Heart left ventricle (tissue), 16 donors: Measurements from ENCODE around the gene ZNF330. TPM values are rescaled to one million over a fixed set of nuclear protein-coding genes. Genes with fewer than 3 reads are reported as not detected.

Experiments
- ATAC-seq, 4 donors: fragments of 200-7000 bp; cut with Tn5 transposase; one replicate each; pipeline ENCODE4 v1.9.1; 2020 to 2022; ENCODE audit warnings: moderate library complexity in 4 of 4, mild to moderate bottlenecking in 3 of 4, moderate number of reproducible peaks in 1 of 4
- DNase-seq, 5 donors: peaks; one replicate each; pipeline ENCODE4 v3.0.0-alpha.2; 2020
- H3K27ac ChIP-seq, 12 donors: fragments of 200-600 bp; sonication (generic) in 4 of 12; one replicate each; pipeline versions ENCODE4 v1.5.0 to v1.8.0; 2016 to 2022; ENCODE audit warnings: mild to moderate bottlenecking in 2 of 12
- H3K27me3 ChIP-seq, 9 donors: fragments of 200-600 bp; sonication (generic) in 2 of 9; one replicate each; pipeline versions ENCODE4 v1.5.1 to v1.8.0; 2016 to 2022; ENCODE audit warnings: mild to moderate bottlenecking in 3 of 9
- H3K36me3 ChIP-seq, 9 donors: fragments of 200-600 bp; sonication (generic) in 2 of 9; one replicate each; pipeline versions ENCODE4 v1.5.0 to v1.8.0; 2018 to 2022; ENCODE audit warnings: mild to moderate bottlenecking in 2 of 9
- H3K4me1 ChIP-seq, 12 donors: fragments of 200-600 bp; sonication (generic) in 4 of 12; one replicate each; pipeline versions ENCODE4 v1.5.0 to v1.8.0; 2016 to 2022; ENCODE audit warnings: mild to moderate bottlenecking in 3 of 12
- H3K4me3 ChIP-seq, 12 donors: fragments of 200-600 bp; sonication (generic) in 4 of 12; one replicate each; pipeline versions ENCODE4 v1.5.0 to v1.8.0; 2017 to 2022; ENCODE audit warnings: mild to moderate bottlenecking in 9 of 12, moderate library complexity in 4 of 12
- H3K9me3 ChIP-seq, 12 donors: fragments of 200-600 bp; sonication (generic) in 4 of 12; one replicate each; pipeline versions ENCODE4 v1.5.0 to v1.8.0; 2016 to 2022; ENCODE audit warnings: mild to moderate bottlenecking in 1 of 12
- CTCF ChIP-seq, 12 donors: fragments of 200-600 bp; sonication (generic) in 4 of 12; IDR thresholded peaks; one replicate each; pipeline versions ENCODE4 v1.5.0 to v1.8.0; 2018 to 2022; ENCODE audit warnings: antibody characterized with exemption in 12 of 12, mild to moderate bottlenecking in 5 of 12
- POLR2A ChIP-seq, 2 donors: fragments of 450-650 bp; IDR thresholded peaks; one replicate each; pipeline ENCODE4 v1.6.1; 2017; ENCODE audit warnings: antibody characterized with exemption in 2 of 2, mild to moderate bottlenecking in 2 of 2, moderate library complexity in 2 of 2
- WGBS, 4 donors: extraction: QIAGEN DNeasy Blood & Tissue Kit in 2 of 4; methylation state at CpG; one replicate each; pipeline versions ENCODE4 v1.1.5 to v1.1.7; 2013 to 2018; 5-methylcytosine and 5-hydroxymethylcytosine counted together
- intact Hi-C, 10 donors: fragments of 100-400 bp; cut with DNase I; formaldehyde crosslinking; loops; one replicate each; pipeline versions ENCODE4 v1.11.1 to v1.14.2; 2022
- long read RNA-seq, 3 donors: library from polyadenylated mRNA; unstranded; transcript quantifications; one replicate each; pipeline ENCODE4 v2.0.0, GENCODE V29; 2020 to 2021
- polyA plus RNA-seq, 2 donors: library from polyadenylated mRNA; stranded (reverse); fragments of 200-250 nt; gene quantifications; one replicate each; pipeline ENCODE4 v1.2.3, GENCODE V29; 2013
- total RNA-seq, 9 donors: library from RNA; depleted of rRNA in 2 of 9; stranded (reverse); fragments of >200 nt in 2 of 9; fragmentation: NEBNext Ultra II Directional in 3 of 9; extraction: Animal tissue kit (Norgen Biotek cat#: 25700) in 3 of 9; gene quantifications; one replicate each; pipeline versions ENCODE4 v1.1.0 to v1.2.4, GENCODE V29; 2016 to 2023
- donor health status: ischemic (EF 13 %, LVEDD 7.1; RV severe dilation, severe dysfunction).
- donor health status: healthy with polysubstance abuse.
- donor health status: DM: no; HTN: yes; CAD: no.
- donor health status: DM: no; HTN: no; CAD: no.
- donor health status: ischemic (EF 25% LVEDD 6.9; RV normal size, moderate dysfunction).
- donor health status: ischemic (EF 25% LVEDD 5.7; RV mildly dilated, moderate dysfunction).
- donor health status: healthy.
- donor health status: DM: yes; HTN: yes; CAD: no.
- donor health status: ischemic (EF 35%, LVEDD 5.7; RV mildly dilated, moderate dysfunction).
- donor health status: nonischemic (EF 11% LVEDD 7.7; RV severe dilation, severe dysfunction).
- donor health status: DM: yes; HTN: yes; CAD: no.
- donor health status: PGD.
- donor health status: ischemic (EF 29% LVEDD 5.4; RV normal size, mild dysfunction).
- donor health status: nonischemic (EF 23%, LVEDD 6.1; RV moderate dilation, normal function).

The ZNF330 gene
- total RNA-seq (100 to 1,000 TPM in 7 of 9 donors, 10 to 100 TPM in 2; 54.4 to 183 (median 141) TPM), polyA plus RNA-seq (100 to 1,000 TPM in 1 of 2 donors, 10 to 100 TPM in 1; 68.7 to 150 TPM)
- long read RNA-seq, donor 1, transcript ZNF330-207 (2 exons, 733 nt): major isoform, 7 of 15 reads
- long read RNA-seq, donor 1, partial matches to known transcripts: 5 of 15 reads
- long read RNA-seq, donor 1, other reads (novel, unspliced or antisense): 3 of 15 reads
- long read RNA-seq, donor 2, partial matches to known transcripts: 8 of 29 reads
- long read RNA-seq, donor 2, other reads (novel, unspliced or antisense): 19 of 29 reads
- long read RNA-seq, donor 3, transcript ZNF330-207 (2 exons, 733 nt): major isoform, 5 of 21 reads
- long read RNA-seq, donor 3, partial matches to known transcripts: 4 of 21 reads
- long read RNA-seq, donor 3, other reads (novel, unspliced or antisense): 12 of 21 reads

GRCh38 chr4:141220691-141221659 is at the start of gene ZNF330:
Gene ZNF330 (plus strand): TSS chr4:141220895. CDS start chr4:141222372, 1,477 bp downstream.
- Histone ChIP-seq H3K27me3 (no peaks in the 10 kb centered on the region), H3K4me3 (peak within 1 kb of the TSS; percentile 66 to 98 (median 83)), H3K9me3 (no peaks in the 10 kb centered on the region), H3K36me3 (peaks cover 0 to 39% (median 29%) of the 10 kb centered on the region in 9 donors), H3K4me1 (peaks cover 0 to 53% (median 18%) of the 10 kb centered on the region in 12 donors), H3K27ac (peak within 1 kb of the TSS; percentile 89 to 99 (median 94))
- intact Hi-C loops: loop anchor here in 4 of 10 donors (5.0 to 10.0 kb wide), 4 partner anchors 64 to 1984 kb away; partner anchors contain the start of gene INPP4B (in 1 of the 4)
- TF ChIP-seq POLR2A (IDR thresholded peaks at IDR 0.05): peak; percentile 58 to 93
- TF ChIP-seq CTCF (IDR thresholded peaks at IDR 0.05): peak in 6 of 12 donors; percentile 12 to 43 (median 29)
- ATAC-seq: peak; percentile 94 to 97 (median 96)
- DNase-seq: peak; percentile 92 to 96 (median 94)
- WGBS, 4 donors: 0 to 1% (median 1%) methylated on average over 41 to 57 of the region's 57 CpGs

GRCh38 chr4:141174457-141174856 is 46.2 kb upstream of the ZNF330 start:
- Histone ChIP-seq H3K27me3 (no peaks in the 10 kb centered on the region), H3K27ac (no peak overlapping the region), H3K4me1 (no peaks in the 10 kb centered on the region), H3K4me3 (no peak overlapping the region), H3K9me3 (peaks cover 0 to under 1% (median 0%) of the 10 kb centered on the region in 12 donors), H3K36me3 (no peaks in the 10 kb centered on the region)
- no peak for DNase-seq
- intact Hi-C loops: loop anchor here in 1 of 10 donors (10.0 kb wide), 1 partner anchor 1670 kb away; the partner anchor contains the start of gene INPP4B
- WGBS, 4 donors: 60 to 83% (median 70%) methylated on average over 1 of the region's 1 CpG
- TF ChIP-seq CTCF (IDR thresholded peaks at IDR 0.05) (no peak), POLR2A (IDR thresholded peaks at IDR 0.05) (no peak)
- ATAC-seq: no peak

- 33 to 66% (median 54%) methylated on average over 1 of the region's 1 CpG for whole genome bisulfite sequencing, 4 donors
Measured at GRCh38 chr4:141177171-141177570, 43.5 kb upstream of the ZNF330 start.

More at GRCh38 chr4:141177171-141177570, 43.5 kb upstream of the ZNF330 start:
- intact Hi-C loops: loop anchor here in 1 of 10 donors (10.0 kb wide), 1 partner anchor 1668 kb away; the partner anchor contains the start of gene INPP4B
- Histone ChIP-seq H3K36me3 (no peaks in the 10 kb centered on the region), H3K27me3 (no peaks in the 10 kb centered on the region), H3K4me1 (no peaks in the 10 kb centered on the region), H3K27ac (no peak overlapping the region), H3K9me3 (no peaks in the 10 kb centered on the region), H3K4me3 (no peak overlapping the region)
- TF ChIP-seq POLR2A (IDR thresholded peaks at IDR 0.05): no peak
- TF ChIP-seq CTCF (IDR thresholded peaks at IDR 0.05): no peak
- DNase-seq (no peak), ATAC-seq (no peak)
